Renal cortical epithelial cell (primary cell): ENCODE measurements around the gene EDIL3. TPM values are rescaled to one million over a fixed set of nuclear protein-coding genes. Genes with fewer than 3 reads are reported as not detected.

Experiments
- DNase-seq: peaks from one replicate; pipeline ENCODE4 v3.0.0-alpha.2; 2011; ENCODE audit warnings: low read depth
- total RNA-seq: library from RNA; depleted of rRNA; stranded (reverse); fragments of >200 nt; gene quantifications from 2 replicates; pipeline ENCODE4 v1.2.3, GENCODE V29; 2014

EDIL3 gene
- total RNA-seq, 1 donor from 2014 or later: 10.1 TPM

DNA sequence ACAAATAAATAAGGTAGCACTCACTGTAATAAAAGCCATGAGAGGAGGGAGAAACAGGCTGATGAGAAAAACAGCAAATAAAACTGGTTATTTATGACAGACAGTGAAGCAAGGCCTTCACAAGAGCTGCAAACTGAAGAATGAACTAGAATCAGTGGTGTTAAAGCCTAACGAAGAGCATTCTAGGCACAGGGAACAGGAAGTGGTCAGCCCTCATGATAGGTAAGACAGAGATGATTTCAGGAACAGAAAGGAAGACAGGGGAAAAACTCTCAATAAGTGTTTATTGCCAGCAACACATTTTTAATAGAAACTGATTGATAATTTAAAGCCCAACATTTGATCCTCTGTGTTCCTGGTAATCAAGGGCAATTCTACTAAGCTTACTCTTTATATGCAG lies 124.5 kb downstream of the EDIL3 start:
- DNase-seq: no peak

DNA sequence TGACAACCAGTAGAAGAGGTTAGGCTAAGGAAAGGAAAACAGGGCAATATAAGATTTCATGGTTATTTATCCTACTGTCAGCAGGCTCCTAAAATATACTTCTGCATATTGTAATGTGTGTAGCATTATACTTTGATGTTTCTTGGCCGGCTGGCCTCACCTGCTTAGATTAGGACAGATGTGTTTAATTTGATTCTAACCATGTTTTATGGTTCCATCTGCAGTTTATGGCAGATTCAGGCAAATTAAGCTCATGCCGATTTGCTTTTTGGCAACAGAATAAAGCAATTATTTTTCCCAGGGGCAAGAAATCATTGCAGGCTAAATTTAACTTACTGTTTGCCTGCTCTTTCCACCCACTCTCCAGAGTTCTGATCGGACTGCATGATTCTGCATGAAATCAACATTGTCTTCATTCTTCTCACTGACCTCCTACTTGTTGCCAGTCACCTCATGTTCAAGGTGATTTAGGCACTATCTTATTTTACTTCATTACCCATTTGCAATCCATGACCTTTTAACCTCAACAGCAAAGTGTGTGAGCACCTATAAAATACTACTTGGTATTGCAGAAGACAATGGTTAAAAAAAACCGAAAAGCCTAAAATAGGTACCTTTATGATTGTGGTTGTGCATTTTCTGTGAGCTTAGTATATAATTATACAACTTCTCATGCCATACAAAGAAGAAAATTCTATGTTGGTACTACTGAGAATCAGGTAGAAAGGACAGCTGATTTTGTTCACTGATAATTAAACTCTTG lies 125.2 kb downstream of the EDIL3 start:
- DNase-seq: no peak

DNA sequence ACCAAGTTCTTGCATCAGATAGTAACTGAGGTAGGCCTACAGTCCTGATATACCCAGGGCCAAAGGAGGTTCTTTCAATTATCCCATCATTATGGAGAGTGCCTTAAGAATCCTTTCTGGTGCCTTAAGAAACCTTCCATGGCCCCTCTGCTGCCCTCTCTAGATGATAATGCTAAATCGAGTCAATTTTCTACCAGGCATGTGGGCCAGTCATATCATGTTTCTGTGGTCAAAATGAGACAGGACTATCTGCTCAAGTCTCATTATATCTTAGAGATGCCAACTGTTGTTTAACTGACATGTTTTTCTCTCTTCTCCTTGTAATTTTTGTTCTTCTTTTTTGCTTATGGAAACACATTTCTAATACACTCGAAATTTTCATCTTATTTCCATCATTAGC lies 127.6 kb downstream of the EDIL3 start:
- DNase-seq: no peak

DNA sequence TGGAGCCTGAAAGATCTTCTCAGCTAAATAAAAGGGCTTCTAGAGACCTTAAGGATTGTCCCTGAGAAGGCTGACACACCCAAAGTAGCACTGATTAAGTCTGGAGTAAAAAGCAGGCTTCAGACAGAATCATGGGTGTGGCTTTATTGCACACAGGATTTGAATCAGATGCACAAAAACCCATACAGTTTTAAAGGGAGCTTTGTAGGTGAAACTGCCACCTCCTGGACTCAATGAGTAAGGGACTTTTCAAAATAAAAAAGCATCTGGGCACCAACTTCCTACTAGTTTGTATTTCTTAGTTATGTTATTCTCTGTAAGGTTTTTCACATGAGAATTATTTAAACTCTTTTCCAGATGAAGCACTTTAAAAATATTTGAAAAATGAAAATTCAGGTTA lies 129.4 kb downstream of the EDIL3 start:
- DNase-seq: no peak

GRCh38 chr5:84253946-84254345 lies 130.7 kb downstream of the EDIL3 start:
- DNase-seq: no peak

DNA sequence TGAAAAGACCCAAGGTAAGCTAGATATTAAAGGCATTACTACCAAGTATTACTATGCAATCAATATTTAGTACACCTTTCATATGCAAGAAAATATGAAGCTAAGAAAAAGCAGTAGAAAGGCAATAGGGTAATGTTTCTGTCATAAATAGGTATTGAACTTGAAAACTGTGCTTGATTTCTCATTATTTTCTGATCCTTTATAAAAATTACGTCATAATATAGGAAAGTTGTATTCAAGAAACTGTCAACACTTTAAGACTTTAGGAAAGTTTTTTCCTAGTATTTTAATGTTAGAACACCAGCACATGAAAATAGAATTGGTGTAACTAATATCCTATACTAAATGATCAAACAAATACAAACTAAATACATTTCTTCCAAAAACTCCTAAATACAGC lies 133.2 kb downstream of the EDIL3 start:
- no peak for DNase-seq

DNA sequence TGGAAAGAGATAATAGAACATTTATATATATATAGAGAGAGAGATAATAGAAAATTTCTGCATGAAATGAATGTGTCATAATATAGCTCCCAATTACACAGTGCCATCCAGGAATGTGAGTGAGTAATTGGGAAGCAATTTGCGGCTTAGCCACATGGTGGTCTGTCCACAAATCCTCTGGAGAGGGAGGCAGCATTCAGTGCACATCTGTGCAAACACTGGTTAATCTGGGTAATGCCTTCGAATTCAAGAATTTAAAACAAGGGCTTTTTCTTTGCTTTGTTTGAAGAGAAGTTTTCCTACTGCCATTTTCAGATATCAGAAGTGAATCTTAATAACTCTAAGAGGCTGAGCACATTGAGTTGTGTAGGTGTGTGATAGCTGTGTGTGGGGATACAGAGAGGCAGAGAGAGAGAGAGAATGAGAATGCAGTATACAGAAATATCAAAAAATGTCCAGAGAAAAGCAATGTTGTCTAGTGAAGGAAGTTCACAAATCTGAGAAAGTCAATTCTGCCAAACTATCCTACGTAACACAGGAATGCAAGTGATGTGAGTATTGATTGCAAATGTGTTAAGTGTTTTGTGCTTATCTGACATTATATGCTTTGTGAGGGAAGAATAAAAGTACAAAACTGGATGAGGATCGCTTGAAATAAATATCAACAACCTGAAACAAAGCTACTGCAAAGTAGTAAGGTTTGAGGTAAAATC lies 134.6 kb downstream of the EDIL3 start:
- no peak for DNase-seq

- DNase-seq: no peak
Measured at GRCh38 chr5:84248013-84248412, 136.7 kb downstream of the EDIL3 start.

- DNase-seq: no peak
Measured at GRCh38 chr5:84242286-84242685, 142.4 kb downstream of the EDIL3 start.

DNA sequence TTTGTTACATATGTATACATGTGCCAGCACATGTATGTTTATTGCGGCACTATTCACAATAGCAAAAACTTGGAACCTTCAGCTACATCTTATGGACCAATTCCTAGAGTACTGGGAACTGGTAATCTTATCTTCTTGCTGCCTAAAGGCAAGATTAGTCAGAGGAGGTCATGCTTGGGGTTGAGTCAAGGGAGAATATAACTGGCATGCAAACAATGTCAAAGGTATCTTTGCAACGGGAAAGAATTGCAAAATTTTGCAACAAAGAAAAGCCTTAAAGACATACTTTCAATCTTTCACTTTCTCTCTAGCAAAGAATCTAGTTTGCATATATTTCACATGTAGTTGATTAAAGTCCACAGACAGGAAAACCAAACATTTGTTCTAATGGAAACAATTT lies 145.2 kb downstream of the EDIL3 start:
- peak; percentile 30 for DNase-seq

DNA sequence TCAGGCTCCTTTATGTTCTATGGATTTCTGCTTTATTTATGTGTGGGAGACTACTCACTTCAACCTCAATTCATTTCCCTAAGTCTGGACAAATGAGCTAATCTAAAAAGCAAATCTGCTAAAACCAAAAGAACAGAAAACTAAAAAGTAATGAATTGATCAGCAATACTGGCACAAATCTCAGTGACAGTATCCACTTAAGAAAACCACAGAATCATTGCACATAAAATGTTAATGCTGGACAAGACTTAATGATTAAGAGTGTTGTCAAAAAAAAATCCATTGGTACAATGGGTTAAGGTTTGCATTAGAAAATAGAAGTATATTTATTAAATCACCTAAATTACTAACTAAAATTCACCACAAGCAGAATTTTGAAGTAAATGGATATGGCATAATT lies 147.6 kb downstream of the EDIL3 start:
- no peak for DNase-seq

DNA sequence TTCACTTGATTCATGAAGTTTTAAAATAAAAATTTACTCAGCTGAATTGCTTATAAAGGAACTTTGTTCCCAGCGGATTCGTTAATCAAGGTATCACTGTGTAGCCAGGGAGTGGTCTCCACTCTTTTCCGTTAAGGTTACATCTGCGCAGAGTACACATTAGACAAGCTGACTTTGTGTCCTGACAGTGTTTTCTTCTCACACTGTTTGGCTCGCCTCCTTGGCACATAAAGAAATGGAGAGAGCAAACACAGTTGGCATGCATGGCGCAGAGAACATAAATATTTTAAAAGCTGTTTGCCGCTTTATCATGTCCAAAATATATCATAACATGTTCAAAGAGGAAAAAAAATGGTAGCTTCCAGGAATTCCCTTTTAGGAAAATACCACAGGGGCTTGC lies 153.2 kb downstream of the EDIL3 start:
- DNase-seq: no peak

GRCh38 chr5:84229045-84229444 lies 155.6 kb downstream of the EDIL3 start:
- DNase-seq: no peak

GRCh38 chr5:84228266-84228665 lies 156.4 kb downstream of the EDIL3 start:
- no peak for DNase-seq

- no peak for DNase-seq
Measured at GRCh38 chr5:84227236-84227635, 157.4 kb downstream of the EDIL3 start.

DNA sequence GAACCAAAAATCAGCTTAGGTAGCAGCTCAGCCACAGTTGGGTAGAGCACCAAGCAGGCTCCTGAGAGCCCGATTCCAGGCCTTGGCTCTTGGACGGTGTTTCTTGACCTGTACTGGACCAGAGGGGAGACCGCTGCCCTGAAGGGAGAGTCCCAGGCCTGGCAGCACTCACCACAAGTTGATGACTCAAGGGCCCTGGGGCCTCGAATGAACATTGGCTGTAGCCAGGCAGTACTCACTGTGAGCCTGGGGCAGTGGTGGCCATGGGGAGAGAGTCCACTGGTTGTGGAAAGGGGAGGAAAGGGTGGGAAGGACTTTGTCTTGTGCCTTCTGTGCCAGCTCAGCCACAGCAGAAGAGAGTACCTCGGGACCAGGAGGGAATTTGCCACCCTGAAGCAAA lies 166.1 kb downstream of the EDIL3 start:
- no peak for DNase-seq

GRCh38 chr5:84215521-84215920 lies 169.2 kb downstream of the EDIL3 start:
- no peak for DNase-seq

- DNase-seq: no peak
Measured at GRCh38 chr5:84213861-84214260, 170.8 kb downstream of the EDIL3 start.

DNA sequence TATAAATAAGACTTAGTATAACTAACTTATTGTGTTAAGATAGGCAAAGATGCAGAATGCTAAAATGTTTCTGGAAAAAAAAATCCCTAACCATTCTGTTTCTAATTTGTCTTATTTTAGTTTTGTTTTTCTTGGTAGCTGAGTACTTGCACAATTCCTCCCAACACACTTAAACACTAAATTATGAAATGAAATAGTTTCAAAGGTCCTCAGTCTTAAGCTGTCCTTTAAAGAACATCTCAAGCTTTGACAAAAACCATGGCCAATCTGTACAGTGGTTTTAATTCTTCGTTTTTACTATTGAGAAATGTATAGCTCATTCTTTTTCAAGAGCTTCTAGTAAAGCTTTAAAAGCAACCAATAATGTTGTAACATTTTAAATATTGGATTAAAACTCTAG lies 171.5 kb downstream of the EDIL3 start:
- no peak for DNase-seq

- DNase-seq: no peak
Measured at GRCh38 chr5:84204772-84205171, 179.9 kb downstream of the EDIL3 start.

DNA sequence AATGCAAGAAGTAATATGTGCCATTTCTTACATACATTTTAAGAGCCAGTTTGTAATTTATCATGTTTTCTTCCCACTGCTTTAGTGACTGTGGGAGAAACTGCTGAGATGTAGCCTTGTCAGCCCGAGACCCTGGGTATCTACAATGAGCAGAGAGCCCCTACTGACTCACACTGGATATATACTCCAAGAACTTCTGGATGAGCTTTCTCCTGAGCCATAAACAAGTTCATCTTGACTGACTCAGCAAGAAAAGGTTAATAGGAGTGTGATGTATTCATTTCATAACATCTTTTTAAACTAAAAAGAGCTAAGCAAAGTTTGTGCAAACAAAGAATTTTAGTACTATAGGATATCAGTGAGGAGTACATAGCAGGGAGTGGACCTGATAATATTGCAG lies 182.5 kb downstream of the EDIL3 start:
- DNase-seq: no peak

DNA sequence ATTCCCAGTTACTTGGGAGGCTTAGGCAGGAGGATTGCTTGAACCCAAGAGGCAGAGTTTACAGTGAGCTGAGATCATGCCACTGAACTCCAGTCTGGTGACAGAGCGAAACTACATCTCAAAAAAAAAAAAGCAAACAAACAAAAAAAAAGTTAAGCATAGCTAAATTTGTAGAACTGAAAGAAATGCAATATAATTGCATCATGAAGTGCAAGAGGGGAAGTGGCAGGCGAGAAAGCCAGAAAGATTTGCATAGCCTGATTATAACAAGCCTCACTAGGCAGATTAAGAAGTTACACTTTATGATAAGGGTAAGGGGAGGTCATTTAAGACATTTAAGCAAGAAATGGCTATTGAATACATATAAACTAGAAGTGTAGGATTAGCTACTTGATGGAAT lies 187.1 kb downstream of the EDIL3 start:
- DNase-seq: no peak

DNA sequence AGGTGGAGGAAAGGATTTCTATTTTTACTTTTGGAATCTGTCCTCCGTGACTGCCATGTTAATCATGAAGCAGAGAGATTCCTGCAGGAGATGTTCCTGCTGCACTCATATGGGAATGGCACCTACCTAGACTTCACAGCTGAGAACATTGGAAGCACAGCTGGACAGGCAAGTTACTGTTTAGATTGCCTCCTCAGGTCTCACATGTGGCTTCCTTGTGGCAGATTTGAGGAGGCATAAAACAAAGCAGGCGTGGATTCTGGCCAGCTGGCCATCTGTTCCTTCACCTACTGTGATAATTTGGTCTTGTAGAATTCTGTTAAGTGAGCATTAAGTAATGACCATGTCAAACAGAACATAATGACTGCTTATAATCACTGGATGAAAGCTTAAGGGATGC lies 193.4 kb downstream of the EDIL3 start:
- no peak for DNase-seq

- DNase-seq: no peak
Measured at GRCh38 chr5:84184857-84185256, 199.8 kb downstream of the EDIL3 start.
